HepG2 (cell line): ENCODE data around the gene ZBTB18. TPM values are rescaled to one million over a fixed set of nuclear protein-coding genes. Genes with fewer than 3 reads are reported as not detected.

Experiments
- ARHGAP35 ChIP-seq: sonication (generic); formaldehyde crosslinking; IDR thresholded peaks from 2 replicates; pipeline ENCODE4 v1.9.0; 2022; ENCODE audit warnings: mild to moderate bottlenecking, inconsistent platforms, moderate library complexity, missing genetic modification reagents, borderline replicate concordance
- CAMTA2 ChIP-seq: sonication (generic); formaldehyde crosslinking; IDR thresholded peaks from 2 replicates; pipeline ENCODE4 v1.4.0; 2020; ENCODE audit warnings: mild to moderate bottlenecking, missing genetic modification reagents, borderline replicate concordance
- DR1 ChIP-seq: sonication (generic); formaldehyde crosslinking; IDR thresholded peaks from 2 replicates; pipeline ENCODE4 v1.8.0; 2021; ENCODE audit warnings: mild to moderate bottlenecking, missing genetic modification reagents, inconsistent platforms
- EED ChIP-seq: sonication (generic); formaldehyde crosslinking; IDR thresholded peaks from 2 replicates; pipeline ENCODE4 v1.5.0; 2020; ENCODE audit warnings: mild to moderate bottlenecking, missing genetic modification reagents
- HCFC1 ChIP-seq: fragments of 150-350 bp; IDR thresholded peaks from 2 replicates; pipeline ENCODE4 v1.6.1; 2014; ENCODE audit warnings: low read depth, low read length
- MLLT10 ChIP-seq: sonication (generic); formaldehyde crosslinking; IDR thresholded peaks from 2 replicates; pipeline ENCODE4 v1.4.0; 2020; ENCODE audit warnings: missing genetic modification reagents
- MXI1 ChIP-seq: IDR thresholded peaks from 3 replicates; pipeline ENCODE4 v1.6.1; 2012; ENCODE audit warnings: low read depth, low read length, inconsistent platforms, borderline replicate concordance
- WIZ ChIP-seq: sonication (generic); formaldehyde crosslinking; IDR thresholded peaks from 2 replicates; pipeline ENCODE4 v1.5.1; 2020; ENCODE audit warnings: mild to moderate bottlenecking, missing genetic modification reagents
- ZFP36 ChIP-seq: fragments of 150-350 bp; IDR thresholded peaks from 2 replicates; pipeline ENCODE4 v1.6.1; 2018; ENCODE audit warnings: borderline replicate concordance, low read length, low read depth; ENCODE audit not compliant: partially characterized antibody
- ZNF207 ChIP-seq: fragments of 450-650 bp; IDR thresholded peaks from 2 replicates; pipeline ENCODE4 v1.6.1; 2016; ENCODE audit warnings: antibody characterized with exemption, borderline replicate concordance
- polyA plus RNA-seq, 8 experiments: library from polyadenylated mRNA; depleted of rRNA in 3 of 8; stranded (reverse) in 7 of 8; unstranded in 1 of 8; fragments of >200 nt; fragmentation: Illumina TruSeq in 4 of 8; extraction: Trizol in 4 of 8; gene quantifications; 2 replicates each; pipeline versions ENCODE4 v1.2.1 to v1.2.3, GENCODE V29; 2011 to 2016; ENCODE audit warnings: low read depth in 4 of 8, missing spikeins in 1 of 8, mixed read lengths in 1 of 8; ENCODE audit not compliant: insufficient read depth in 1 of 8
- total RNA-seq, 5 experiments: library from RNA; depleted of rRNA; stranded (reverse); fragments of >200 nt; fragmentation: Illumina TruSeq; extraction: Trizol; gene quantifications; 2 replicates each; pipeline ENCODE4 v1.2.3, GENCODE V29; 2016; ENCODE audit warnings: low read depth in 1 of 5
- TF ChIP-seq, protein P1 (sequence below): sonication (generic); formaldehyde crosslinking; IDR thresholded peaks from 2 replicates; pipeline ENCODE4 v1.5.1; 2020; ENCODE audit warnings: mild to moderate bottlenecking, missing genetic modification reagents, moderate library complexity
- TF ChIP-seq, protein P2 (sequence below): sonication (generic); formaldehyde crosslinking; IDR thresholded peaks from 2 replicates; pipeline ENCODE4 v1.4.0; 2020; ENCODE audit warnings: low read depth, missing genetic modification reagents
- TF ChIP-seq, protein P3 (sequence below): sonication (generic); formaldehyde crosslinking; IDR thresholded peaks from 2 replicates; pipeline ENCODE4 v1.5.0; 2020; ENCODE audit warnings: mild to moderate bottlenecking, missing genetic modification reagents, borderline replicate concordance
- TF ChIP-seq, protein P4 (sequence below): sonication (generic); formaldehyde crosslinking; IDR thresholded peaks from 2 replicates; pipeline ENCODE4 v1.8.1; 2023; ENCODE audit warnings: mild to moderate bottlenecking, missing genetic modification reagents
- TF ChIP-seq, protein P5 (sequence below): sonication (generic); formaldehyde crosslinking; conservative IDR thresholded peaks from 2 replicates; pipeline ENCODE4 v1.8.0; 2022; ENCODE audit warnings: mild to moderate bottlenecking, moderate library complexity, missing genetic modification reagents

ZBTB18 gene
- total and polyA plus RNA-seq, 2 of the 13 experiments (the other 11 are each of a cell fraction or from before 2014, with no cell fraction given), result 3.1 to 4.3 TPM

DNA sequence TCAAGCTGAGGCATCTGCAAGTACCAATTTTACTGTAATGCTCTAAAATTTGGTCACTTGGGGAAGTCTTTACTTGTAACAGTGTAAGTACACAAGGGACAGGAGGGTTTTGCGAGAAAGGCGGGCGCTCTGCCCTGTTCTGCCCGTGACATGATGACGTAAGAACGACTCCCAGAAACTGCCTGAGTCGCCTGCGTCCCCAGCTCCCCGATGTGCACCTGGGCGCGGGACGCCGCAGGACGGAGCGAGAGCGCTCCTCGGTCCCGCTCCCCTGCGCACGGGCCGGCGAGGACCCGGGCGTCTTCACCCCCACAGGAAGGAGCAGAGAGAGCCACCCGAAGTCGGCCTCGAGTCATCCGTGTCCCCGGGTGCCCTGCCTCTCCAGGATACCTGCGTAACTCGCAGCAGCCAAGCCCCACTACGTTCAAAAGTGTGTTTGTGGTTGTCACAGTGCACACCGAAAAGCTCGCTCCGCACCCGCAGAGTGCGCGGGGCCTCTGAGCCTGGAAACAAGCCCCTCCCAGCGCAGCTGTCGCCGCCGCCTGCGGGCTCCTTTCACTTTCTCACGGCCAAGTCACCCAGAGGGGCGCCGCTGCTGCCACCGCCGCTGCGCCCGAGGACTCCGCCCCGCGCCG, 3.3 kb upstream of the ZBTB18 start (continued):
- TF ChIP-seq, protein P1, sequence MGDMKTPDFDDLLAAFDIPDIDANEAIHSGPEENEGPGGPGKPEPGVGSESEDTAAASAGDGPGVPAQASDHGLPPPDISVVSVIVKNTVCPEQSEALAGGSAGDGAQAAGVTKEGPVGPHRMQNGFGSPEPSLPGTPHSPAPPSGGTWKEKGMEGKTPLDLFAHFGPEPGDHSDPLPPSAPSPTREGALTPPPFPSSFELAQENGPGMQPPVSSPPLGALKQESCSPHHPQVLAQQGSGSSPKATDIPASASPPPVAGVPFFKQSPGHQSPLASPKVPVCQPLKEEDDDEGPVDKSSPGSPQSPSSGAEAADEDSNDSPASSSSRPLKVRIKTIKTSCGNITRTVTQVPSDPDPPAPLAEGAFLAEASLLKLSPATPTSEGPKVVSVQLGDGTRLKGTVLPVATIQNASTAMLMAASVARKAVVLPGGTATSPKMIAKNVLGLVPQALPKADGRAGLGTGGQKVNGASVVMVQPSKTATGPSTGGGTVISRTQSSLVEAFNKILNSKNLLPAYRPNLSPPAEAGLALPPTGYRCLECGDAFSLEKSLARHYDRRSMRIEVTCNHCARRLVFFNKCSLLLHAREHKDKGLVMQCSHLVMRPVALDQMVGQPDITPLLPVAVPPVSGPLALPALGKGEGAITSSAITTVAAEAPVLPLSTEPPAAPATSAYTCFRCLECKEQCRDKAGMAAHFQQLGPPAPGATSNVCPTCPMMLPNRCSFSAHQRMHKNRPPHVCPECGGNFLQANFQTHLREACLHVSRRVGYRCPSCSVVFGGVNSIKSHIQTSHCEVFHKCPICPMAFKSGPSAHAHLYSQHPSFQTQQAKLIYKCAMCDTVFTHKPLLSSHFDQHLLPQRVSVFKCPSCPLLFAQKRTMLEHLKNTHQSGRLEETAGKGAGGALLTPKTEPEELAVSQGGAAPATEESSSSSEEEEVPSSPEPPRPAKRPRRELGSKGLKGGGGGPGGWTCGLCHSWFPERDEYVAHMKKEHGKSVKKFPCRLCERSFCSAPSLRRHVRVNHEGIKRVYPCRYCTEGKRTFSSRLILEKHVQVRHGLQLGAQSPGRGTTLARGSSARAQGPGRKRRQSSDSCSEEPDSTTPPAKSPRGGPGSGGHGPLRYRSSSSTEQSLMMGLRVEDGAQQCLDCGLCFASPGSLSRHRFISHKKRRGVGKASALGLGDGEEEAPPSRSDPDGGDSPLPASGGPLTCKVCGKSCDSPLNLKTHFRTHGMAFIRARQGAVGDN, result peak; percentile 80
- TF ChIP-seq, protein P2, sequence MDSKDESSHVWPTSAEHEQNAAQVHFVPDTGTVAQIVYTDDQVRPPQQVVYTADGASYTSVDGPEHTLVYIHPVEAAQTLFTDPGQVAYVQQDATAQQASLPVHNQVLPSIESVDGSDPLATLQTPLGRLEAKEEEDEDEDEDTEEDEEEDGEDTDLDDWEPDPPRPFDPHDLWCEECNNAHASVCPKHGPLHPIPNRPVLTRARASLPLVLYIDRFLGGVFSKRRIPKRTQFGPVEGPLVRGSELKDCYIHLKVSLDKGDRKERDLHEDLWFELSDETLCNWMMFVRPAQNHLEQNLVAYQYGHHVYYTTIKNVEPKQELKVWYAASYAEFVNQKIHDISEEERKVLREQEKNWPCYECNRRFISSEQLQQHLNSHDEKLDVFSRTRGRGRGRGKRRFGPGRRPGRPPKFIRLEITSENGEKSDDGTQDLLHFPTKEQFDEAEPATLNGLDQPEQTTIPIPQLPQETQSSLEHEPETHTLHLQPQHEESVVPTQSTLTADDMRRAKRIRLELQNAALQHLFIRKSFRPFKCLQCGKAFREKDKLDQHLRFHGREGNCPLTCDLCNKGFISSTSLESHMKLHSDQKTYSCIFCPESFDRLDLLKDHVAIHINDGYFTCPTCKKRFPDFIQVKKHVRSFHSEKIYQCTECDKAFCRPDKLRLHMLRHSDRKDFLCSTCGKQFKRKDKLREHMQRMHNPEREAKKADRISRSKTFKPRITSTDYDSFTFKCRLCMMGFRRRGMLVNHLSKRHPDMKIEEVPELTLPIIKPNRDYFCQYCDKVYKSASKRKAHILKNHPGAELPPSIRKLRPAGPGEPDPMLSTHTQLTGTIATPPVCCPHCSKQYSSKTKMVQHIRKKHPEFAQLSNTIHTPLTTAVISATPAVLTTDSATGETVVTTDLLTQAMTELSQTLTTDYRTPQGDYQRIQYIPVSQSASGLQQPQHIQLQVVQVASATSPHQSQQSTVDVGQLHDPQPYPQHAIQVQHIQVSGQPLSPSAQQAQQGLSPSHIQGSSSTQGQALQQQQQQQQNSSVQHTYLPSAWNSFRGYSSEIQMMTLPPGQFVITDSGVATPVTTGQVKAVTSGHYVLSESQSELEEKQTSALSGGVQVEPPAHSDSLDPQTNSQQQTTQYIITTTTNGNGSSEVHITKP (CRISPR knock-in tag), result no peak
- TF ChIP-seq HCFC1 (no peak), WIZ (no peak), EED (CRISPR knock-in tag) (peak; percentile 91), ARHGAP35 (peak; percentile 59; the same call in 1 of the 2 replicates), MXI1 (no peak; the same call in 2 of the 3 replicates), MLLT10 (CRISPR knock-in tag) (no peak), DR1 (CRISPR knock-in tag) (no peak), CAMTA2 (CRISPR knock-in tag) (no peak), ZFP36 (no peak), ZNF207 (no peak)
- TF ChIP-seq, protein P3, sequence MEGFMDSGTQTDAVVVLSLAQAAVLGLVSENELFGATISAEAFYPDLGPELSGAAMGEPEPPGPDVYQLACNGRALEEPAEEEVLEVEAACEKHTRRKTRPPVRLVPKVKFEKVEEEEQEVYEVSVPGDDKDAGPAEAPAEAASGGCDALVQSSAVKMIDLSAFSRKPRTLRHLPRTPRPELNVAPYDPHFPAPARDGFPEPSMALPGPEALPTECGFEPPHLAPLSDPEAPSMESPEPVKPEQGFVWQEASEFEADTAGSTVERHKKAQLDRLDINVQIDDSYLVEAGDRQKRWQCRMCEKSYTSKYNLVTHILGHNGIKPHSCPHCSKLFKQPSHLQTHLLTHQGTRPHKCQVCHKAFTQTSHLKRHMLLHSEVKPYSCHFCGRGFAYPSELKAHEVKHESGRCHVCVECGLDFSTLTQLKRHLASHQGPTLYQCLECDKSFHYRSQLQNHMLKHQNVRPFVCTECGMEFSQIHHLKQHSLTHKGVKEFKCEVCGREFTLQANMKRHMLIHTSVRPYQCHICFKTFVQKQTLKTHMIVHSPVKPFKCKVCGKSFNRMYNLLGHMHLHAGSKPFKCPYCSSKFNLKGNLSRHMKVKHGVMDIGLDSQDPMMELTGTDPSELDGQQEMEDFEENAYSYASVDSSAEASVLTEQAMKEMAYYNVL, result no peak
- TF ChIP-seq, protein P4, sequence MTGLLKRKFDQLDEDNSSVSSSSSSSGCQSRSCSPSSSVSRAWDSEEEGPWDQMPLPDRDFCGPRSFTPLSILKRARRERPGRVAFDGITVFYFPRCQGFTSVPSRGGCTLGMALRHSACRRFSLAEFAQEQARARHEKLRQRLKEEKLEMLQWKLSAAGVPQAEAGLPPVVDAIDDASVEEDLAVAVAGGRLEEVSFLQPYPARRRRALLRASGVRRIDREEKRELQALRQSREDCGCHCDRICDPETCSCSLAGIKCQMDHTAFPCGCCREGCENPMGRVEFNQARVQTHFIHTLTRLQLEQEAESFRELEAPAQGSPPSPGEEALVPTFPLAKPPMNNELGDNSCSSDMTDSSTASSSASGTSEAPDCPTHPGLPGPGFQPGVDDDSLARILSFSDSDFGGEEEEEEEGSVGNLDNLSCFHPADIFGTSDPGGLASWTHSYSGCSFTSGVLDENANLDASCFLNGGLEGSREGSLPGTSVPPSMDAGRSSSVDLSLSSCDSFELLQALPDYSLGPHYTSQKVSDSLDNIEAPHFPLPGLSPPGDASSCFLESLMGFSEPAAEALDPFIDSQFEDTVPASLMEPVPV (CRISPR knock-in tag), result 0 out of 2 replicates have a peak, but pooled peaks have one; percentile 81
- TF ChIP-seq, protein P5, sequence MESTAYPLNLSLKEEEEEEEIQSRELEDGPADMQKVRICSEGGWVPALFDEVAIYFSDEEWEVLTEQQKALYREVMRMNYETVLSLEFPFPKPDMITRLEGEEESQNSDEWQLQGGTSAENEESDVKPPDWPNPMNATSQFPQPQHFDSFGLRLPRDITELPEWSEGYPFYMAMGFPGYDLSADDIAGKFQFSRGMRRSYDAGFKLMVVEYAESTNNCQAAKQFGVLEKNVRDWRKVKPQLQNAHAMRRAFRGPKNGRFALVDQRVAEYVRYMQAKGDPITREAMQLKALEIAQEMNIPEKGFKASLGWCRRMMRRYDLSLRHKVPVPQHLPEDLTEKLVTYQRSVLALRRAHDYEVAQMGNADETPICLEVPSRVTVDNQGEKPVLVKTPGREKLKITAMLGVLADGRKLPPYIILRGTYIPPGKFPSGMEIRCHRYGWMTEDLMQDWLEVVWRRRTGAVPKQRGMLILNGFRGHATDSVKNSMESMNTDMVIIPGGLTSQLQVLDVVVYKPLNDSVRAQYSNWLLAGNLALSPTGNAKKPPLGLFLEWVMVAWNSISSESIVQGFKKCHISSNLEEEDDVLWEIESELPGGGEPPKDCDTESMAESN (CRISPR knock-in tag), result no peak; the same call in 1 of the 2 replicates
